Brain microvascular endothelial cell (primary cell): ENCODE data around the gene SIGMAR1.

Experiments
- DNase-seq: peaks from one replicate; pipeline ENCODE4 v3.0.0-alpha.2; 2020
- H3K27ac ChIP-seq: fragments of 250-450 bp; sonication (Bioruptor Pico); 2 replicates; pipeline ENCODE4 v1.5.1; 2020; ENCODE audit warnings: mild to moderate bottlenecking, moderate library complexity
- H3K27me3 ChIP-seq: fragments of 250-450 bp; sonication (Bioruptor Pico); replicated peaks from 2 replicates; pipeline ENCODE4 v1.5.1; 2020; ENCODE audit warnings: mild to moderate bottlenecking
- H3K36me3 ChIP-seq: fragments of 250-450 bp; sonication (Bioruptor Pico); replicated peaks from 2 replicates; pipeline ENCODE4 v1.5.1; 2020; ENCODE audit warnings: mild to moderate bottlenecking
- H3K4me3 ChIP-seq: 2 replicates; pipeline ENCODE4 v1.5.1; 2011; ENCODE audit warnings: low read depth, mild to moderate bottlenecking, control low read depth, low read length, moderate library complexity
- in situ Hi-C: cut with HindIII; loops from 2 replicates; pipeline ENCODE4 v1.10.0; 2017; ENCODE audit warnings: low sequenced_read_pairs, low pct_ligation_motif_present
- TF ChIP-seq, protein P1 (sequence below): IDR thresholded peaks from 2 replicates; pipeline ENCODE4 v1.5.1; 2011; ENCODE audit warnings: low read depth, mild to moderate bottlenecking, moderate library complexity, low read length, control low read depth, inconsistent platforms; ENCODE audit errors: missing control alignments

Gene SIGMAR1

GRCh38 chr9:34599546-34599945, 38.0 kb downstream of the SIGMAR1 start:
- Histone ChIP-seq H3K27ac (no peak overlapping the region), H3K36me3 (no peaks in the 10 kb centered on the region), H3K4me3 (no peak overlapping the region), H3K27me3 (peaks cover 10% of the 10 kb centered on the region)
- in situ Hi-C loops: no loop called here
- DNase-seq: no peak
- TF ChIP-seq, protein P1, sequence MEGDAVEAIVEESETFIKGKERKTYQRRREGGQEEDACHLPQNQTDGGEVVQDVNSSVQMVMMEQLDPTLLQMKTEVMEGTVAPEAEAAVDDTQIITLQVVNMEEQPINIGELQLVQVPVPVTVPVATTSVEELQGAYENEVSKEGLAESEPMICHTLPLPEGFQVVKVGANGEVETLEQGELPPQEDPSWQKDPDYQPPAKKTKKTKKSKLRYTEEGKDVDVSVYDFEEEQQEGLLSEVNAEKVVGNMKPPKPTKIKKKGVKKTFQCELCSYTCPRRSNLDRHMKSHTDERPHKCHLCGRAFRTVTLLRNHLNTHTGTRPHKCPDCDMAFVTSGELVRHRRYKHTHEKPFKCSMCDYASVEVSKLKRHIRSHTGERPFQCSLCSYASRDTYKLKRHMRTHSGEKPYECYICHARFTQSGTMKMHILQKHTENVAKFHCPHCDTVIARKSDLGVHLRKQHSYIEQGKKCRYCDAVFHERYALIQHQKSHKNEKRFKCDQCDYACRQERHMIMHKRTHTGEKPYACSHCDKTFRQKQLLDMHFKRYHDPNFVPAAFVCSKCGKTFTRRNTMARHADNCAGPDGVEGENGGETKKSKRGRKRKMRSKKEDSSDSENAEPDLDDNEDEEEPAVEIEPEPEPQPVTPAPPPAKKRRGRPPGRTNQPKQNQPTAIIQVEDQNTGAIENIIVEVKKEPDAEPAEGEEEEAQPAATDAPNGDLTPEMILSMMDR: no peak

- no peak for DNase-seq
- no peaks in the 10 kb centered on the region for H3K36me3 ChIP-seq
- in situ Hi-C loops: no loop called here
- TF ChIP-seq, protein P1: no peak
- H3K27me3 ChIP-seq: peaks cover 50% of the 10 kb centered on the region
- H3K4me3 ChIP-seq: no peak overlapping the region
- H3K27ac ChIP-seq: no peak overlapping the region
Observed at GRCh38 chr9:34594177-34594576, 43.4 kb downstream of the SIGMAR1 start.

DNA sequence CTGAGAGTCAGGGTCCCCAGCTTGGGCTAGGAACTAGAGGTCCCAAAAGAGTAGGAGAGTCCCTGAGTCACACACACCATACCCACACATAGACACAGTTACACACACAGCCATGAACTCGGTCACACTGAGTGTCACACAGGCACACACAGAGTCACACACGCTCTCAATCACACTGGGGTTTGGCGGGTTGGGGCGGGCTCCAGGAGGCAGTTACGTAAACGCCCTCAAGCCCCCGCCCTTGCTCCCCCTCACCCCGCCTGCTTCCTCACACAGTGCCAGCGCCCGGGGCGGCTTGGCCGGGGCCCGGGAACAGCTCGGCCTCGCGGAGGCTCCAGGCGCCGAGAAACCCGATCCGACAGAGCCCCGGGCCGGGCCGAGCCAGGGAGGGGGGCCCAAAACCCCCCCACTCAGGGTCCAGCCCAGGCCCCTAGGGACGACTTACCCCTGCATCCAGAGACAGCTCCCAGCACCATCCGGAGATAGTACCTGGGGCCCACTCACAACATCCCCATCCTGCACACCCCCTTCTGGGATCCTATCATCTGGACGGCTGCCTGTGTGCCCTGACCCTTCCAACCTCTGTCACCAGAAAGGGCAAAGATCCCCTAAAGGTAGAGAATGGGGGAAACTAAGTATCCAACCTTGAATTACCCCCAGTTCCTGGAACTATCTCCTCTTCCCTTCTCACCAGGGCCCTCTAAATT, 44.5 kb downstream of the SIGMAR1 start:
- peaks cover 59% of the 10 kb centered on the region for H3K27me3 ChIP-seq
- no peak overlapping the region for H3K4me3 ChIP-seq
- in situ Hi-C loops: no loop called here
- TF ChIP-seq, protein P1: no peak
- no peaks in the 10 kb centered on the region for H3K36me3 ChIP-seq
- no peak for DNase-seq
- H3K27ac ChIP-seq: no peak overlapping the region

GRCh38 chr9:34591917-34592866, 45.4 kb downstream of the SIGMAR1 start:
- TF ChIP-seq, protein P1: no peak
- H3K27ac ChIP-seq: no peak overlapping the region
- DNase-seq: no peak
- no peak overlapping the region for H3K4me3 ChIP-seq
- peaks cover 68% of the 10 kb centered on the region for H3K27me3 ChIP-seq
- no peaks in the 10 kb centered on the region for H3K36me3 ChIP-seq
- in situ Hi-C loops: no loop called here

- in situ Hi-C loops: no loop called here
- peak; percentile 61 for DNase-seq
- Histone ChIP-seq H3K27me3 (peaks cover 76% of the 10 kb centered on the region), H3K36me3 (no peaks in the 10 kb centered on the region), H3K4me3 (no peak overlapping the region), H3K27ac (no peak overlapping the region)
- TF ChIP-seq, protein P1: peak; percentile 86
Observed at GRCh38 chr9:34591248-34591916, 46.2 kb downstream of the SIGMAR1 start.
